H1 (cell line): ENCODE measurements around the gene SPTB. TPM values are rescaled to one million over a fixed set of nuclear protein-coding genes. Genes with fewer than 3 reads are reported as not detected.

Source experiments
- CTCF ChIP-seq, 3 experiments: IDR thresholded peaks; 1 replicate in 2 of 3; 2 replicates in 1 of 3; pipeline versions ENCODE4 v1.5.1 to v1.6.1; 2011; ENCODE audit warnings: low read length in 3 of 3, mild to moderate bottlenecking in 3 of 3, inconsistent platforms in 2 of 3, low read depth in 1 of 3, moderate library complexity in 1 of 3; ENCODE audit not compliant: insufficient read depth in 1 of 3; ENCODE audit errors: control extremely low read depth in 1 of 3
- GABPA ChIP-seq: IDR thresholded peaks from 2 replicates; pipeline ENCODE4 v1.6.1; 2011; ENCODE audit warnings: mild to moderate bottlenecking, low read length, moderate library complexity, borderline replicate concordance; ENCODE audit not compliant: insufficient read depth
- KDM4A ChIP-seq: IDR thresholded peaks from one replicate; pipeline ENCODE4 v1.7.1; 2012; ENCODE audit warnings: low read depth, mild to moderate bottlenecking, moderate library complexity, low read length, inconsistent platforms; ENCODE audit not compliant: severe bottlenecking
- MAX ChIP-seq: IDR thresholded peaks from 2 replicates; pipeline ENCODE4 v1.6.1; 2012; ENCODE audit warnings: inconsistent platforms
- RAD21 ChIP-seq, 2 experiments: IDR thresholded peaks in 1 of 2; conservative IDR thresholded peaks in 1 of 2; 2 replicates each; pipeline ENCODE4 v1.6.1; 2011; ENCODE audit warnings: low read depth in 2 of 2, low read length in 2 of 2, improper control_type of control experiment in 1 of 2, inconsistent platforms in 1 of 2, mild to moderate bottlenecking in 1 of 2, moderate library complexity in 1 of 2
- polyA plus RNA-seq, 7 experiments: library from polyadenylated mRNA; depleted of rRNA in 3 of 7; stranded (reverse) in 5 of 7; unstranded in 2 of 7; fragments of >200 nt in 5 of 7; fragments of 200-250 nt in 2 of 7; gene quantifications; 1 replicate in 5 of 7; 2 replicates in 1 of 7; 4 replicates in 1 of 7; pipeline versions ENCODE4 v1.2.1 to v1.2.3, GENCODE V29; 2011 to 2013; ENCODE audit warnings: missing spikeins in 2 of 7, mixed read lengths in 2 of 7
- total RNA-seq: library from RNA; stranded (reverse); fragmentation: NEBNext Ultra II Directional; extraction: Animal tissue kit (Norgen Biotek cat#: 25700); gene quantifications from 2 replicates; pipeline ENCODE4 v1.2.1, GENCODE V29; 2021

The SPTB gene
- total and polyA plus RNA-seq, 2 of the 8 experiments (the other 6 are each of a cell fraction or from before 2014, with no cell fraction given): 0.30 to 2.4 TPM

- TF ChIP-seq CTCF (IDR thresholded peaks at IDR 0.05; ENCODE audit: control extremely low read depth in 1 of 3, insufficient read depth in 1 of 3, low read depth in 1 of 3, low read length in 3 of 3): peak in 2 of 3 experiments; percentile 89 to 90; a peak in 3 of 4 replicates
- TF ChIP-seq MAX: peak; percentile 35; the same call in 1 of the 2 replicates
- TF ChIP-seq KDM4A: peak; percentile 27
- TF ChIP-seq GABPA: peak; percentile 51; the same call in 1 of the 2 replicates
- TF ChIP-seq RAD21 (IDR thresholded peaks at IDR 0.05 in 1 of 2, conservative IDR thresholded peaks at IDR 0.05 in 1 of 2; ENCODE audit: low read depth in 2 of 2, low read length in 2 of 2): peak; percentile 82 to 84
Measured at GRCh38 chr14:64764641-64765520, 114.8 kb downstream of the SPTB start (continued).
